GM18499 (cell line): ENCODE measurements around the gene ALG9.
"Not testable (repeated sequence)": the region's sequence is repeated elsewhere in the genome, so short reads cannot be mapped to it uniquely, and the experiment has no call there.

Source experiments
- ATAC-seq: cut with Tn5 transposase; IDR thresholded peaks from one replicate; pipeline ENCODE4 v1.9.1; 2021; ENCODE audit warnings: moderate number of reproducible peaks; ENCODE audit not compliant: insufficient read depth, unreplicated experiment

The ALG9 gene

GRCh38 chr11:111801135-111801534 lies 70.2 kb downstream of the ALG9 start:
- no peak for ATAC-seq

DNA sequence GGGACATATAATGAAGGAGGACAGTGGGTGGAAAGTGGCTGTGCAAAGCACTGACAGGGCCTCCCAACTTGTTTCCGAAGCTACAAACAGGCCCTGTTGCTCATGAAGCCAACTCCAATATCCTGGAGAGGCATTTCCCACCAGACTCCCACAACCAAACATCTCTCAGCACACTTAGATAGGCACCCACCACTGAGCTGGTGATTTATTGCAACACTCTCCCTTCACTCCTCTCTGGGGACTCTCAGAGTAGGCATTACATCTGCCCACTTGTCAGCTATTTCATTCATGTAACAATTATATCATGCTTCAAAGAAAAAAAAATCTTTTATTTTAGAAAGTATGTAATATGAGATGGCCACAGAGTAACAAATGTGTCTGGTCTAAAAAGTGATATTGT lies 73.1 kb downstream of the ALG9 start:
- ATAC-seq, result no peak

DNA sequence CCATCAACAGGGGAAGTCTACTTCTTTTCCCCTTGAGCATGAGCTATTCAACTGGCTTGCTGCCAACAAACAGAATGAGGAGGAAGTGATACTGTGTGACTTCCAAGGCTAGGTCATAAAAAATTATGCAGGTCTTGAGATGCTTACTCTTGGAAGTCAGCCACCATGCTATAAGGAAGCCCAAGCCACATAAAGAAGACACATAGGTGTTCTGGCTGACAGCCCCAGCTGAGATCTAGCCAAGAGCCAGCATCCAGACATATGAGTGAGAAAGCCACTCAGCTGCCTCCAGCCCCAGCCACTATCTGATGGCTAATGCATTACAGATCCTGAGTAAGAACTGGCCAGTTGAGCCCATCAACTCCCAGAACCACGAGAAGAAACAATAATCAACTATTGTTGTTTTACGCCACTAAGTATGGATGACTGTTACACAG lies 74.2 kb downstream of the ALG9 start:
- no peak for ATAC-seq

DNA sequence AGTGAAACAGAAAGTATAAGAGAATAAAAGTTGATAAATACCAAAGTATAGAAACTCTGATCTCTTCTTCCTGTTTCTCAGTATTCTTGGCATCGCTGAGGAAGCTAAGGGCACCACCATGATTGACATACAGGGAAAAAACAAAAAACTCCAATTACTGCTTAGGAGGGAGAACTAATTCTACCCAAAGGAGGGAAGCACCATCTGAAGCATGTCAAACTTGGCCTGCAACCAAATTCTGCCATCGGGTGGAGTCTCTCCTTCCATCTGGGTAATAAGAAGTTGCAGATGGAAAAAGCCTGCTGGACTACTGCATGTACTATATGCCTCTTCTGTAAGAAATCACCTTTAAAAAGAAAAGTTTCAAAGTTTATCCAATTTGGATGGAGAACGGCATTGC lies 74.7 kb downstream of the ALG9 start:
- no peak for ATAC-seq

DNA sequence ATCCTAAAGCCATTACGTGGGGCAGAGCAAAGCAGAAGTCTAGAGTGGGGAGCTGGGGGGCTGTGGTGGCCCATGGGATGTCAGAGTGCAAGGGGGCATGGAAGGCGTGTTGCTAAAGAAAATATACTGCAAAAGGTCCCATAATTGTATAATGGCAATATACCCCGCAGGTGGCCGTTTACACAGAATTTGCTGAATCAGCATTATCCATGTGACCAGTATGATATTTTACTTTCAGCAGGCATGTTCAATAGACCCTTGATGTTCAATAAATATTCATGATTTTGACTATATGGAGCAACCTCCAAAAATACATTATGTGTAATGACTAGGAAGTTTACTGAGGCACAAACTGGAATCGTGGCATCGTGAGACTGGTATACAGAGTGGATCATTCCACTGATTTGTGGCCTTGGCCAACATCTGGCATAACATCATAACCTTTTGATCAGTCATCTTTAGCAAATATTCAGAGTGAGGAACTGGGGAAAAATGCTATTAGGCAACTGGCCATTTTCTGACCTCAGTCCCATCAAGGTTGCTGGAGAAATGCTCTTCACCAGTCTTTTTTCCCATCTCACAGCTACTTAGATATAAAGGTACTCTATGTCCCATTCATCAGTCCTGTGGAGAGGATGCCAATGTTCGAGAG lies 75.9 kb downstream of the ALG9 start:
- ATAC-seq, result no peak

- no peak for ATAC-seq
Measured at GRCh38 chr11:111793863-111794262, 77.5 kb downstream of the ALG9 start.

DNA sequence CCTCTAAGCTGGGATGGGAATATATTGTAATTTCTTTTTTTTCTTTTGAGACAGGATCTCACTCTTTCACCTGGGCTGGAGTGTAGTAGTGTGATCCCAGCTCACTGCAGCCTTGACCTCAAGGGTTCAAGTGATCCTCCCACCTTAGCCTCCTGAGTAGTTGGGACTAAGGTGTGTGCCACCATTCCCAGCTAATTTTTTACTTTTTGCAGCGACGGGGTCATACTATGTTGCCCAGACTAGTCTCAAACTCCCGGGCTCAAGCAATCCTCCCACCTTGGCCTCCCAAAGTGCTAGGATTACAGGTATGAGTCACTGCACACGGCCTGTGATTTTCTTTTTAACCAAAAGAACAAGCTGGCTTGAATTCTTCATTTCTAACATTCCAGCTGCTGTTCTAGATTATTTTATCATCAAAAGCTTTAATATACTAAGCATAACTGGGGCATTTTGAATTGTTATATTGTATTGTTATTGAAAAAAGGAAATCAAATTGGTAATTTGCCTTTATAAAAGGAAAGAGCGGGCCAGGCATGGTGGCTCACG lies 78.4 kb downstream of the ALG9 start:
- ATAC-seq, result no peak

GRCh38 chr11:111792314-111792713 lies 79.1 kb downstream of the ALG9 start:
- no peak for ATAC-seq

GRCh38 chr11:111788464-111788863 lies 82.9 kb downstream of the ALG9 start:
- no peak for ATAC-seq

- ATAC-seq, result no peak
Measured at GRCh38 chr11:111788051-111788450, 83.3 kb downstream of the ALG9 start.

GRCh38 chr11:111785886-111786412 lies 85.4 kb downstream of the ALG9 start:
- ATAC-seq, result no peak

- no peak for ATAC-seq
Measured at GRCh38 chr11:111785076-111785475, 86.3 kb downstream of the ALG9 start.

- ATAC-seq, result not testable (repeated sequence)
Measured at GRCh38 chr11:111784311-111784710, 87.1 kb downstream of the ALG9 start.

- ATAC-seq, result no peak
Measured at GRCh38 chr11:111782109-111782741, 89.2 kb downstream of the ALG9 start.

DNA sequence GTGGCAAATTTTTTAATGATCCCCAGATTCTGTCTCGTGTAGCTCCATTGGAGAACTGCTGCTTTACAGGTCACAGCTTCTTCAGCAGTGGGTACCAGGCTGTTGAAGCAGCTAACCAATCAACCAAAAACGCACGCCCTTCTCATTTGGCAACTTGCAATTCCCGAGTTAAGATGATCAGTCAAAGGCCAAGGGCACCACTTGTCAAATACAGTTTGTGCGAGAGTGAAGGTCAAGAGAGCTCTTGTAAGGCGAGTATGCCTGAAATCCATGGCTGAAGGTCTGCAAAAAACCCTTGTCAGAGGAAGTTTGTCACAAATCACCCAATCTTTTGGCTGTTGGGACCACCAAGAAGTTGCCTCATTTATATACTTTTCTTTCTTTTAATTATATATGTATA lies 92.3 kb downstream of the ALG9 start:
- ATAC-seq, result no peak

GRCh38 chr11:111778047-111778558 lies 93.3 kb downstream of the ALG9 start:
- ATAC-seq, result no peak

- ATAC-seq, result no peak
Measured at GRCh38 chr11:111777094-111778046, 94.0 kb downstream of the ALG9 start.

DNA sequence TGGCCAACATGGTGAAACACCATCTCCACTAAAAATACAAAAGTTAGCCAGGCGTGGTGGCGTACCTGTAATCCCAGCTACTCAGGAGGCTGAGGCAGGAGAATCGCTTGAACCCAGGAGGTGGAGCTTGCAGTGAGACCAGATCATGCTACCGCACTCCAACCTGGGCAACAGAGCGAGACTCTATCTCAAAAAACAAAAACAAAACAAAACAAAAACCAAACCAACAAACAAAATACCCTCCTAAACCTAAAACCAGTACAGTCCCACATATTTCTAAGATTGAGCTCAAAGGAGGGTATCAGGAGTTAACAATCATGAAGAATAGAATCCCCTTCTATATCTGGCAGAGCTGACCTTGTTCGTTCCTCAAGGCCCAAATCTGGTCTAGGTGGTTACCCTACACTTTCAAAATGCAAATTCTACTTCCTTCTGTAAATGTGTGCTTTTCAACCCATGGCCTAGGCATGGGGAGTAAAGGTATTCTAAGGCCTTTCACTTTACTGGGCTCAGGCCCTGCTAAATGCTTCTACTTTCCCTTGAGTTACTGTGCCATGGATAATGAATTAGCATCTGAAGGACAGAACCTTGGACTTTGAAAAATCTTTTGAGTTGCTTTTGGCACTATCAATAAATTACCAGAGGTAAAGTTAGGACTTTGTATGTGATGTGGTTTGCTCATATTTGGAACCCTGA lies 94.8 kb downstream of the ALG9 start:
- ATAC-seq, result peak; percentile 96

DNA sequence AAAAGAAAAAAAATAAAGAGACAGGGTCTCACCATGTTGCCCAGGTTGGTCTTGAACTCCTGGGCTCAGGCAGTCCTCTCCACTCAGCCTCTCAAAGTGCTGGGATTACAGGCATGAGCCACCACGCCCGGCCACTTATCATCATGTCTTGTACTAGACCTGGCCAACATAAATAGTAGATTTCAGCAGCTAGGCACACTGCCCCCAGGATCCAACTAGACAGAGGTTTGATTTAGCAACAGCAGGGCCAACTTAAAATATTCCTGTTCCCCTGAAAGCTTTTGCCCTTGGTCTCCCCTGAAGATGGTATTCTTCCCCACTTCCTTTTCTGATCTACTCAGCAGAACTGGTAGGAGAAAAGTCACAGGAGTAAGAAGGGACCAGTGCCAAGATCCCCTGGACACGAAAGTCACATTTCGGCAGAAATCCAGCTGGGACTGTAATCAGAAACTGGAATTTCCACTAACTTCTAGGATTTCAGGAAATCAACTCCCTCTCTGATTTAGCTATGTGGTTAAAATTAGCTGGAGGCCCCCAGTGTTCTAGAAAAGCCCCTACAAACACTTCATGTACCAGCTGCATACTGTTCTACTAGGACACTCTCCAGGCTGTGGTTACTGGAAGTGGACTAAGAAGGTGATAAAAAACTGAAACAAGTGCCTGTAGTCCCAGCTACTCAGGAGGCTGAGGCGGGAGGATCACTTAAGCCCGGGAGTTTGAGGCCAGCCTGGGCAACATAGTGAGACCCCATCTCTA lies 96.2 kb downstream of the ALG9 start:
- no peak for ATAC-seq
